NCI-H460 (cell line): ENCODE data around the gene PFKFB4. TPM values are rescaled to one million over a fixed set of nuclear protein-coding genes. Genes with fewer than 3 reads are reported as not detected.

Source experiments
- DNase-seq: peaks from one replicate; pipeline ENCODE4 v3.0.0-alpha.2; 2016; ENCODE audit warnings: low read depth; ENCODE audit errors: extremely low read depth
- total RNA-seq: library from RNA; depleted of rRNA; stranded (reverse); fragments of >200 nt; shearing (Covaris generic); gene quantifications from 2 replicates; pipeline ENCODE4 v1.2.3, GENCODE V29; 2014

Gene PFKFB4
- total RNA-seq, 1 experiment from 2014 or later = 5.7 TPM

DNA sequence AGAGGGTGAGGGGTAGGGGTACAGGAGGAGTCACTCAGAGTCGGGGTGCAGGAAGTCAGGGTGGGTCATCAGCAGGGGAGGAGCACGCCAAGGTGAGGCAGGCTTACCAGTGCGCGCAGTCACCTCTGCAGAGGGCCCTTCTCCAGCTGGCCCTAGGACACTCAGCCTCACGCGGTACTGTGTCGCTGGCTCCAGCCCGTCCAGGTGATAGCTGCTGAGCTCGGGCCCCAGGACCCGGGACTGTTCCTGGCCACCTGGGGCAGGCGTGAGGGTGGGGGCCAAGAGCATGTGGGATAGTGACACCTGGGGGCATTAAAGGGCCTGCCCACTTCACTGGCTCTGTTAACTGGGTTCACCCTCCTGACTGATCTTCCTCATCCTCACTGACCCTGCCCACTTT, 31.1 kb upstream of the PFKFB4 start:
- no peak for DNase-seq

GRCh38 chr3:48585411-48585810, 28.8 kb upstream of the PFKFB4 start:
- no peak for DNase-seq

DNA sequence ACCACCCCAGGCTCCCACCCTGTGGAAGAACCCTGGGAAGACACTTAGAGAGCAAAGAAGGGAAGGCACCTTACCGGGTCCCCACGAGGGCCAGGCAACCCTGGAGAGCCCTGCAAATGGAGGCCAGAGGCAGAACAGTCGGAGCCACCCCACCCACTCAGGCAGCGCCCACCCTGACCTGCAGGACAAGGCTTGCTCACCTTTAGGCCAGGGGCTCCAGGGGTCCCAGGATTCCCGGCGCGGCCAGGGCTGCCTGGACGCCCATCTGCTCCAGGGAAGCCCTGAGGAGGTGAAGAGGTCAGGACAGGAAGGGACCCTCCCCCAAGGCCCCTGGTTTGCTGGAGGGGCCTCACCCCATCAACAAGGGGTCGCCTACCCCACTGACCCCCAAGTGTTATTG, 28.2 kb upstream of the PFKFB4 start:
- DNase-seq = no peak

GRCh38 chr3:48581621-48582481, 25.2 kb upstream of the PFKFB4 start:
- no peak for DNase-seq

- DNase-seq = no peak
Measured at GRCh38 chr3:48576647-48577046, 20.0 kb upstream of the PFKFB4 start.

DNA sequence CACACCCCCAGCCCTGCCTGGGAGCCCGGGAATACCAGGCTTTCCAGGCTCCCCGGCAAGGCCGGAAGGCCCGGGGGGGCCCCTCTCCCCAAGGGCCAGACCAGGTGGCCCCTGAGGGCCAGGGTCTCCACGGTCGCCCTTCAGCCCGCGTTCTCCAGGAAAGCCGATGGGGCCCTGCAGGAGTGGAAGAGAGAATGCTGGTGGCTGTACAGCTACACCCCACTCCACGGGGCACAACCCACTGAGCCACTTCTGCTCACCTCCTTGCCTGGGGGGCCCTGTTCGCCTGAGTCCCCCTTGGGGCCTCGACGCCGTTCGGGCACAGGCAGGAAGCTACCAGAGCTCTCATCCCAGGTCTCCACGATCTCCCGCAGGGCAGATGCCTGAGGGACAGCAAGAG, 18.8 kb upstream of the PFKFB4 start:
- no peak for DNase-seq

DNA sequence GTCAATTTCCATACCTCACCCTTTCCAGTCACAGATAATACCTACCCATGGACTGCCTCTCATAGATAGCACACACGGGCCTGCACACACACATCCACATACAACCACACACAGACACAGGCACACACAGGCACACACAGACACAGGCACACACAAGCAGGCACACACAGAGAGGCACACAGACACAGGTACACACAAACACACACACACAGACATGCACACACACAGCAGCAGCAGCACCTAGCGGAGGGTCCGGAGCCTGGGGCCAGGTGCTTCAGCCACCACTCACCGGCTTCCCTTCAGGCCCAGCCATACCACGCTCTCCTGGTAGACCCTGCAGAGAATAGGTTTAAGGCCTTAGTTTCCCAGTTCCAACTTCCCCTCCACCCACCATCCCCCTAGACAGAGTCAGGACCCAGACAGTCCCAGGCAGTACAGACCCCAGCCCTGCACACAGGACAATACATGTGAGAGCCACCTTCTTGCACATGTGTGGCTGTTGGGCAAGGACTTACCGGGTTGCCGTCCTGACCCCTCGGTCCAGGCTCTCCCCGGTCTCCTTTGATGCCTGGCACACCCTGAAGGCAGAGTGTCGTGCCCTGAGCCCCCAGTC, 17.5 kb upstream of the PFKFB4 start:
- no peak for DNase-seq

GRCh38 chr3:48572517-48572916, 15.9 kb upstream of the PFKFB4 start:
- no peak for DNase-seq

DNA sequence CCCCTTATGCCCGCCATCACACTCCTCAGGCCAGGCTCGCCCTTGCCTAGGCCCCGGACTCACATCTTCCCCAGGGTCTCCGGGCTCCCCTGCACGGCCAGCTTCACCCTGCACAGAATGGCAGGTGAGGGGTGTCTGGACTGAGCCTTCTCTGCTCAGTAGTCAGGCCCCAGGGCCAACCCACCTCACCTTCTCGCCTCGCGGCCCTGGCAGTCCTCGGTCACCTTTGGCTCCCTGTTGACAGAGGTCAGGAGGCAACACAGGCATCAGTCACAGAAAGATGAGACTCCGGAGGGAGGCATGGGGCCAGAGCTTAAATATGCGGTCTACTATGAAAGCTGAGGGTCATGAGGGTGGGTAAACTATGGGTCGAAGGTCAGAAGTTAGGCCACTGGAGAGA, 15.3 kb upstream of the PFKFB4 start:
- no peak for DNase-seq

DNA sequence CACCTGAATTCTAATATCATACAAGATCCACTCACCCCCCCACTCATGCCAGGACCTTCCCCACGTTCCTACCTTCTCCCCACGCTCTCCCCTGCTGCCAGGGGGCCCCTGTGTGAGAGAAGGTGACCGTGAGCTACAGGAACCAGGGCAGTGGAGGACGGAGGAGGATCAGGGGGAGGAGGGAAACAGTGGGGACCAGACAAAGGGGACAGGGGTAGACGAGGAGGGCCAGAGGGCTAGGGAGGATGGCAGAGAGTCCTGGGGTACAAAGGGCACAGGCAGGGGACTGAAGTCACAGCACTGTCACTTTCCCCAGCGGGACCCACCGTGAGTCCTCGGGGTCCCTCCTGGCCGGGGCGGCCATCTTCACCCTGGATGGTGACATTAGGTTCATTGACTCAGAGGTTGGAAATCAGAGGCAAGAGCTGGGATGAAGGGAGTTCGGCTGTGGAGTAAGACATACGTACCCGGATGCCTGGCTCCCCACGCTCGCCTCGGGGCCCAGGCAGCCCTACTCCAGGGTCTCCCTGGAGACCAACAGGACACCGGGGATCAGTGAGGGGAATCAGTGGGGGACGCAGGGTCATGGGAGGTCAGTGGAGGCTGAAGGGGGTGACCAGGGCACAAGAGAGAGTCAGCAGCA, 13.3 kb upstream of the PFKFB4 start:
- DNase-seq = no peak

GRCh38 chr3:48569400-48569799, 12.8 kb upstream of the PFKFB4 start:
- no peak for DNase-seq

GRCh38 chr3:48568476-48568875, 11.9 kb upstream of the PFKFB4 start:
- DNase-seq = no peak

DNA sequence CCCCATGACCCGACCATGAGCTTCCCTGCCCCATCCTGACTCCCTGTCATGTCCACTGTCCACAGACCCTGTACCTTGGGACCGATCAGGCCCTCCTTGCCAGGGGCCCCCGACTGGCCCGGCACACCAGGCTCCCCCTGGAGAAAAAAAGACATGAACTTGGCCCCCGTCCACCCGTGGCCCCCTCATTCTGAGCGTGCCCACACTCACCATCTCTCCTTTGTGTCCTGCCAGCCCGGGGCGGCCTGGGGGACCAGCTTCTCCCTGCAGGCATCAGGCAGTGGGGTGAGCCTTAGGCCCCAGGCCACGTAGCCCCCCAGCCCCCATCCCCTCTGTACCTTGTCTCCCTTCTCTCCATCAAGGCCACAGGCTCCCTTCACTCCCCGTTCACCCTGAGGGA, 10.9 kb upstream of the PFKFB4 start:
- no peak for DNase-seq

DNA sequence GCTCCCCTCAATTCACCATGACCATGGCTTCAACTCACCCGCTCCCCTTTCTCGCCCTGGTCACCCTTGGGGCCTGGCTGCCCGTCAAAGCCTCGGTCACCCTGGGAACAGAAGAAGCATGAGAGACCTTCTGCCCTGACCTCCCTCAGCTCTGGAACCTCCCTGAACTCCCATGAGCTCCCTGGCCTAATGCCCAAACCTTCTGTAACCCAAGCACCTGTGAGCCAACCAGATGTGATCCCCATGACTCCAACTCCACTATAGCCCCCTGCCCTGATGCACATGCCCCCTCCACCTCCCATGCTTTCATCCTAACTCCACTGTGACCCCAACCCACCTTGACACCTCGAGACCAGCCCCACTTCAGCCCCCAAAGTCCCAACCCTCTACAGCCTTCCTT, 10.5 kb upstream of the PFKFB4 start:
- no peak for DNase-seq

- DNase-seq = no peak
Measured at GRCh38 chr3:48566401-48566760, 9.8 kb upstream of the PFKFB4 start.

GRCh38 chr3:48565591-48566400, 9.2 kb upstream of the PFKFB4 start:
- no peak for DNase-seq

DNA sequence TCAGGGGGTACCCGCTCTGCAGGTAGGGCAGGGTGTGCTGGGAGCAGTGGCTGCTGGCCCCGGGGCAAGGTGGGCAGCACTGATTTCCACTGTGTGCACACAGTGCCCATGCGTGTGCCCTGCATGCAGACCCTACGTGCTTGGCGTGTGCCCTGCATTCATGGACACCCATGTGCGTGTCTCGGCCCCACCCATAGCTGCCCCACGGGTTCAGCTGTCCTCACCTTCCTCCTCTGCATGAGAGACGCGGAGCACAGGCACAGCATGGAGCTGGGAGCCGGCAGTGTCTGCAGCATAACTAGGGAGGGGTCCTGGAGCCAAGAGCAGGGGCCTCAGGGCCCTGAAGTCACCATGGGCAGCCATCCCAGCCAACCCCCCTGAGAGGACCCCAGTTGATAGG, 8.6 kb upstream of the PFKFB4 start:
- DNase-seq = no peak

DNA sequence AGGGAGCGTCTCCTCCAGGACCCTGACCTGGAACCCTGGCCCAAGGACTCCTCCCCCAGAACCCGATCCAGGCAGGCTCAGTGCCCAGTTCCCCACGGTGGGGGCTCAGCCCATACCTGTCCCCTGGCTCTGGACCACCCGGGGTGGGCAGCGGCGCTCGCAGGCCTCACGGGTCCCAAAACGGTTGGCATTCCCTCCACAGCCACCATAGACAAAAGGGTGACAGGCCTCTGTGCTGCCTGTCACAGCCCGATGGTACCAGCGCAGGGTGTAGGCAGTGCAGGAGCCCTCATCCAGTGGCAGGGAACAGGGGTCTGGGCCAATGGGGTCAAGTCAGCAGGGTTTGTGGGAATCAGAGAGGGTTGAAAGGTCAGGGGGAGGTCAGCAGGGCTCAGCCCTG, 8.1 kb upstream of the PFKFB4 start:
- no peak for DNase-seq

GRCh38 chr3:48564022-48564421, 7.4 kb upstream of the PFKFB4 start:
- peak; percentile 8 for DNase-seq

- no peak for DNase-seq
Measured at GRCh38 chr3:48563382-48563918, 6.8 kb upstream of the PFKFB4 start, which contains the start of gene UCN2. Gene UCN2 (minus strand): TSS chr3:48563781. CDS start chr3:48563124, 657 bp downstream.
